Stimulated activated CD4-positive, alpha-beta T cell treated with anti-CD3 and anti-CD28 coated beads, TNF-alpha, amount 100 ng/mL, for 4 hours (primary cell): Measurements from ENCODE around the gene ADGRE1.

Experiments used
- DNase-seq, 3 experiments: peaks; one replicate each; pipeline ENCODE4 v3.0.0-alpha.2; 2020; ENCODE audit warnings: low read depth in 3 of 3

ADGRE1 gene

DNA sequence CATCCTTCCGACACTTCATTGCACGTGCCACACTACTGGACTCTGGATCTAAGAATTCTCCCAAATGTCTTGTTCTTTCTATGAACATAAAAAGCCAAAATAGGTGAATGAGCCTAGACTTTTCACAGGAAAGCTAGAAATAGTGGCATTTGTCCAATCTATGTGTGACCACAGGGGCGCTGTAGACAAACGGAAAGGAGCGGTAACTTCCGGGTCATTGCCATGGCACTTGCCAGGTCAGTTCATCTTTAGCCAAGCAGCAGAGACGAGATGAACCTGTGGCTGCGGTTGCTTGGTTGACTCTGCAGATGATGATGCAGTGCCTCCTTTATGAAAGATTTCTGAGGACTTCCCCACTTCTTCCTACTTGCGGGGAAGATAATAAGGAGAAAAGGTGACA is 65.6 kb downstream of the ADGRE1 start:
- no peak for DNase-seq

DNA sequence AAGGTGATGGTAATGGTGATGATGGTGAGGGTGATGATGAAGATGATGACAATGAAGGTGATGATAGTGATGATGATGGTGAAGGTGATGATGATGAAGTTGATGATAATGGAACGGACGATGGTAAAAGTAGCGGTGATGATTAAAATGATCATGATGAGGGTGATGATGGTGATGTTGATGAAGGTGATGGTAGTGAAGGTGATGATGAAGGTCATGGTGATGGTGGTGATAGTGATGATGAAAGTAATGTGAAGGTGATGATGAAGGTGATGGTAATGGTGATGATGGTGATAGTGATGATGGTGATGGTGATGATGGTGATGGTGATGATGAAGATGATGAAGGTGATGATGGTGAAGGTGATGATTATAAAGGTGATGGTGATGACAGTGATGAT is 67.7 kb downstream of the ADGRE1 start:
- no peak for DNase-seq

- DNase-seq = no peak
Observed at GRCh38 chr19:6956573-6956972, 69.2 kb downstream of the ADGRE1 start.

- DNase-seq = no peak
Observed at GRCh38 chr19:6958791-6959190, 71.4 kb downstream of the ADGRE1 start.

DNA sequence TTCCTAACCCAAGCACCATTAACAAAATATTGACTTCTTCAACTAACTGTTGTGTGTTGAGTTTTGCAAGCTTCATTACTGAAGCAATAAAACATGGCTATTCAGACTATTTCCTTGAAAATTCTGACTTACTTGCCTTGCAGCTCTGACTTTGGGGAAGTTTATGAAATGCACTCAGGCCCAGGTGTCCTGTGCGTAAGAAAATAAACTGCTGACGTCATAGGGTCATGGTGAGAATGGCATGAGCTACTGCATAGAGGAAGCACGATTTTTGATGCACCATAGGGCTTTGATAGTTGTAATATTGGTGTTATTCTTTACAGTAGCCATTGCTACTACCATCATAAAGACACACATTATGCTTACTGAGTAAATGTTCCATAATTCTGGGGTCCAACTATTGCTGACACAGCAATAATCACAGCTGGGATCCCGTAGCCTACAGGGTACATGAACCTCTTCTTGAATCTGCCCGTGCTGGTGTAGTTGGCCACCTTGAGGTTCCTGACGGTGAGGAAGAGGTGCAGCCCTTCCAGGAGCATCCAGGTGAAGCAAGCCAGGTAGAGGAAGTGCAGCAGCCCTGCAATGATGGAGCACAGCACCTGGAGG is 76.0 kb downstream of the ADGRE1 start:
- no peak for DNase-seq

DNA sequence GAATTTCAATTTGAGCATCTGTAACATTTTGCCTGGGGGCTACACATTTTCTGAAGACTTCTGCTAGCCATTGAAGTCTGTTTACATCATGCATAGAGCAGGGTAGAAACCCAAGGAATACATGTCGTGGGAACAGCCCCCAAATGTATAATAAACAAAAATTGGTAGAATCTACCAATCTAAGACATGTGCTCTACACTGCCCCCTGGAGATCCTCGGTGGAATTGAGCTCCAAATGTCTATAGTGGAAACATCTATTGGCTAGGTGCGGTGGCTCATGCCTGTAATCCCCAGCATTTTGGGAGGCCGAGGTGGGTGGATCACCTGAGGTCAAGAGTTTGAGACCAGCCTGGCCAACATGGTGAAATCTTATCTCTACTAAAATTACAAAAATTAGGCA is 76.6 kb downstream of the ADGRE1 start:
- peak; percentile 10 to 12 (median 11) for DNase-seq

DNA sequence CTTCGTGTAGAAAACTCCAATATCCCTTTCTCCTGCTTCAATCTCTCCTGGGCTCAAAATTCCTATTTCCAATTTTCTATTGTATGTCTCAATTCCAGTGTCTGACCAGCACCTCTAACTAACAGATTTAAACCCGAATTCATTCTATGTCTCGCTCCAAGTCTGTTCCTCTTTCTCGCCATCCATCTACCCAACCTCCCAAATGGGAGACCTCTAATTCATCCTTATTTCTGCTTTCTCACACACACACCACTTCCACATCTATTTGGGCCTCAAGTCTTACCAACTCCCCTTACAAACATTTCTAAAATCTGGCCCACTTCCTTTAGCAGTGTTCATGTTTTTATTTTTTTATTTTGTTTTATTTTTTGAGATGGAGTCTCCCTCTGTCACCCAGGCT is 80.6 kb downstream of the ADGRE1 start:
- no peak for DNase-seq

- DNase-seq = no peak
Observed at GRCh38 chr19:6969490-6969889, 82.1 kb downstream of the ADGRE1 start.

GRCh38 chr19:6970021-6970420 is 82.6 kb downstream of the ADGRE1 start:
- no peak for DNase-seq

DNA sequence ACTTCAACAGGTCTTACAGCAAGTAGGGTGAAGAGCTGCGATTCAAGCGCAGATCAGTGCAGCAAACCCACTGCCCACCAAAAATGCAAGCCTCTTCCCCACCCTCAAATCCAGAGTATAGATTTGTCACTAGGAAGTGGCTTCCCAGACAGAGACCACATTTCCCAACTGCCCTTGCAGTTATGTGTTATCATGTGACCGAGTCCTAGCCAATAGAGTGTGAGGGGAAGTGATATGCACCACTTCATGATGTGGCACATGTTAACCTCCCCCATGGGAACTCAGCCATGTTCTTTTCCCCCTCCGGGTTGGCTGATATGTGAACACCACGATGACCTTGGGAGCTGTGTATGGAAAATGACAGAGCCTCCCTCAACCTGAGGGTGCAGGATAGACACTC is 83.1 kb downstream of the ADGRE1 start:
- DNase-seq = no peak

- no peak for DNase-seq
Observed at GRCh38 chr19:6971366-6971765, 84.0 kb downstream of the ADGRE1 start.

DNA sequence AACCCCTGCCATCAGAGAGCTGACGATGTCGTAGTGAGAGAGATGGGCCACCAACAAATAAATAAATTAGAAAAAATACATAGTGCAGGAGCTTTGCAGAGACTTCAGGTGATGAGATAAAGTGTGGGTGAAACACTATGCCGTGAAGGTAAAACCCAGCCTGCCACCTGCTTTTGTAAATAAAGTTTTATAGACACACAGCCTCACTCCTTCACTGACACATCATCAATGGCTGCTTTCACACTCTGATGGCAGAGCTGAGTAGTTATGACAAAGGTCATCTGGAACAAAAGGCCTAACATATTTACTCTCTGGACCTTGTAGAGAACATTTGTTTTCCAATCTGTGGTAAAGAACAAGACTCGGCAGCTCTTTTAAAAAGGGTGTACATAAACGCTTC is 88.8 kb downstream of the ADGRE1 start:
- no peak for DNase-seq

GRCh38 chr19:6979399-6979798 is 92.0 kb downstream of the ADGRE1 start:
- no peak for DNase-seq

DNA sequence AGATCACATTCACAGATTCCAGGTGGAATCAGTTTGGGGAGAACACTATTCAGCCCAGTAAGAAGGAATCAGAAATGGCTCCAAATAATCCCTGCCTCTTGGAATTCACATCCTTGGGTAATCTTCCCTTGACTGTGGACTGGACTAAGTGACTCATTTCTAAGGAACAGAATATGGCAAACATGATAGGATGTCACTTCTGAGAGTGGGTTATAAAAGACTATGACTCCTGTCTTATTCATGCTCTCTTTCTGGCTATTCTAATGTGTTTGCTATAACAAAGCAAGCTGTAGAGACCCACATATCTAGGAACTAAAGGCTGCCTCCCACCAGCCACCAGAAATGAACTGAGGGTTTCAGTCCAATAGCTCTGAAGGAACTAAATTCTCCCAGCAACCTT is 96.1 kb downstream of the ADGRE1 start:
- DNase-seq = no peak

- DNase-seq = no peak
Observed at GRCh38 chr19:6987850-6988249, 100.5 kb downstream of the ADGRE1 start.

DNA sequence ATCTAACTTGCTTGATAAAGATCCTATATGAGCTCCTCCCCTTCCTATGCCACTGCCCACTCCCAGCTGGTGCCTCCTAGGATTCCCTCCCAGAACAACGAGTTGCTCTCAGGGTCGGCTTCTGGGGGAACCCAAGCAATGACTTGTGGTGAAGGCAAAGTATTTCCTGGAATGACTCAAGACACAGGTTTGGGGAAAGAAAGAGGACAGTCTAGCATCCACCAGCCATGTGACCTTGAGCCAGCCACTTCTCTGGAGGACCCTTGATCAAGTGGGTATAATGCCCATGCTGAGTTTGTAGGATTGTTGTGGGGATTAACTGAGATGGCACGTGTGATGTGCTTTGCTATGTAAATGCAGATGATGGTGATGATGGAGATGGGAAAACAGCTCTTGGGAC is 100.9 kb downstream of the ADGRE1 start:
- DNase-seq = no peak
